G401 (cell line): ENCODE data around the gene KCNJ3. TPM values are rescaled to one million over a fixed set of nuclear protein-coding genes. Genes with fewer than 3 reads are reported as not detected.

Experiments
- DNase-seq: peaks from one replicate; pipeline ENCODE4 v3.0.0-alpha.2; 2015; ENCODE audit warnings: low spot score
- in situ Hi-C: cut with HindIII; loops from 2 replicates; pipeline ENCODE4 v1.10.0; 2016; ENCODE audit warnings: low sequenced_read_pairs, mixed read lengths
- total RNA-seq: library from RNA; depleted of rRNA; stranded (reverse); fragments of >200 nt; shearing (Covaris generic); gene quantifications from 2 replicates; pipeline ENCODE4 v1.2.3, GENCODE V29; 2014; rRNA removed

KCNJ3 gene
- total RNA-seq: not detected in 2 replicates

- in situ Hi-C loops: no loop called here
- peak; percentile 65 for DNase-seq
These were observed at the start of gene KCNJ3 for GRCh38 chr2:154698296-154698720. Gene KCNJ3, plus strand, starts transcription at chr2:154698695. Its CDS starts 81 bp downstream, at chr2:154698776.

GRCh38 chr2:154655499-154655898 lies 43.0 kb upstream of the KCNJ3 start:
- in situ Hi-C loops: no loop called here
- no peak for DNase-seq

GRCh38 chr2:154658854-154659253 lies 39.6 kb upstream of the KCNJ3 start:
- DNase-seq: no peak
- in situ Hi-C loops: no loop called here

DNA sequence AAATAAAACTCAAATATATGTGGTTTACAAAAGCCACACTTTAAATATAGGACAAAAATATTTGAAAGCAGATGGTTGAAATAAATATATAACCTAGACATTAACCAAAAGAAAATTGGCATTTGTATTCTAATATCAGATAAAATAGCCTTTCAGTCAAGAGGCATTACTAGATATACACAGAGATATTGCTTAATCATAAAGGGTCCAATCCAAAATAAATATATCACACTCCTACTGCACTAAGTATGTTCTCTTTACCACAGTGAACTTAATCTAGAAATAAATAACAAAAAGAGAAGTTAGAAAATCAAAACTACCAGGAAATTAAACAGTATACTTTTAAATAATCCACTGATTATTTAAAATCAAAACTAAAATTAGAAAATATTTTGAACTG lies 34.2 kb upstream of the KCNJ3 start:
- in situ Hi-C loops: no loop called here
- no peak for DNase-seq

GRCh38 chr2:154670083-154670482 lies 28.4 kb upstream of the KCNJ3 start:
- in situ Hi-C loops: no loop called here
- DNase-seq: no peak

DNA sequence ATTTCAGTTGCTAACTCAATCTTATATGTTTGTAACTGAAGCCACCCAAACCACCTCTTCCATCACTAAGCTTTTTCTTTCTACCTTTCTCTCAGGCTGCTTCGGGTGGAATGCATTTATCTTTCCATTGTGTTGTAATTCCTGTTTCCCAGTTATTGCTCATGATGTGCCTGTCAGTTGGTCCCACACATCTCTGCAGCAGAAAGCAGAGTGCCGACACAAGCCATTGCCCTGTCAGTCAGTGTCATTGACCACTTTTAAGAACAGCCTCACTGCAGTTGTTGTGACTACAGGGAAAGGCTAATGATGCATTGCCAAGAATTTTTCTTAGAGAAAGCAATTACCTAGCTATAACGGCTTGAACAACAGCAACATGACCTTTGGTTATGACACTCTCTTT lies 24.8 kb upstream of the KCNJ3 start:
- DNase-seq: no peak
- in situ Hi-C loops: no loop called here

- in situ Hi-C loops: no loop called here
- no peak for DNase-seq
These were observed 21.1 kb upstream of the KCNJ3 start for GRCh38 chr2:154677401-154677800.

GRCh38 chr2:154681741-154682140 lies 16.8 kb upstream of the KCNJ3 start:
- in situ Hi-C loops: no loop called here
- DNase-seq: no peak

GRCh38 chr2:154686162-154686561 lies 12.3 kb upstream of the KCNJ3 start:
- in situ Hi-C loops: no loop called here

DNA sequence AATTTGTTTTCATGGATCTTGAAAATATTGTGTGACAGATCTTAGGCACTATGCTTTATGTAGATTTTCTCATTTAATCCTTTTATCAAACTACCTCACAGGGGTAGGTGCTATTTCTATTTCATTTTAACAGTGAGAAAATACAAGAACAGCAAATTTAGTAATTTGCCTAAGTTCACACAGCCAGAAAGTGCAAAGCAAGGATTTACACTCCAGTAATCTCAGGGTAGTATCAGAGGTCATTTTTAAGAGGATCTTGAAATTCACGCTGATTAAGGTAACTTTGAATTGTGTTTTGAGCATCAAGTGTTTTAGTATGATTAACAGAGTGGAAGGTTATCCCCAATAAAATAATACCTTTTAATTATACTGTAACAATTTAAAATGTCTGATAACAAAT lies 10.1 kb upstream of the KCNJ3 start:
- in situ Hi-C loops: no loop called here
- DNase-seq: no peak

More at GRCh38 chr2:154686162-154686561, 12.3 kb upstream of the KCNJ3 start:
- DNase-seq: no peak

DNA sequence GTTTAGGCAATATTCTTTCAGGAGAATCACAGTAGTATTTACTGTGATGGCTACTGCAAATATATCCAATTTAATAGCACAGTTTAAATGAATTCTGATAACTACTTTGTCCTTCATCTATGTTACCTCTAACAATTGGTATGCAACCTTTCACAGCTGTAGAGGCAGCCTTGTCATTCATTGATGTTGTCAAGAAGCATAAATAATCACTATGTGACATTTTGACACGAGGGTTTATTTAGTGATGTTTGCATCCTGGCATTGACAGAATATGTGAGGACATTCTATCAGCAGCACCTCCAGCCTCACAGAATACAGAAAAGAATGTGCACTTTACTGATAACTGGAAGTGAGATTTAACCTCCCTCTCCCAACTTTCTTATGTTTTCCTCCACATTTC lies 9.3 kb upstream of the KCNJ3 start:
- in situ Hi-C loops: no loop called here
- DNase-seq: no peak

GRCh38 chr2:154692927-154693326 lies 5.6 kb upstream of the KCNJ3 start:
- DNase-seq: peak; percentile 68
- in situ Hi-C loops: no loop called here

DNA sequence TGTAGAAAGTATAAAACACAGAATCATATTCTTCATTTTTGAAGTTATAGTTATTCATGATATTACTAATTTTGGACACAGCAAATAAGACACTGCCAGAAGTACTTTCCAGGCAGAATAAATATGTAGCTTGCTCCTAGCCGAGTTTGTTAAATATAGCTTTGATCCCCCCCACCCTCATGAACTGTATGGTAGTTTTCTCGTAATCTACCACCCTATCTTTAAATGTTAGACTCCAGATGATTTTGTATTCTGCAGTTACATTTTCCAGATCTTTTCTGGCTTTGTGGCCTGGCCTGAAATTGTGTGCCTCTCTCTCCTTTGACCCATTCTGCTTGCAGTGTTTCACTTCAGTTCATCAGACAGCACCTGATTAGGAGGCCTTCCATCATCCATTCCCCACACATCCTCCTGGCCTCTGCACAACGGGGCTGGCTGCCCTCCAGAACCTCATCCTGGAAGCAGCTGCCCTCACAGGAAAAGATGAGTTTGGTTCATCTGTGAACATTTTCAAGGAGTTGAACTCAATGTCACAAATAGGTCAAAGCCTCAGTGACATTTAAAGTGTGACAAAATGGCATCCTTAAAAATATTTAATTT lies 4.7 kb upstream of the KCNJ3 start:
- DNase-seq: peak; percentile 72
- in situ Hi-C loops: no loop called here

GRCh38 chr2:154694881-154695280 lies 3.6 kb upstream of the KCNJ3 start:
- DNase-seq: peak; percentile 56
- in situ Hi-C loops: no loop called here

DNA sequence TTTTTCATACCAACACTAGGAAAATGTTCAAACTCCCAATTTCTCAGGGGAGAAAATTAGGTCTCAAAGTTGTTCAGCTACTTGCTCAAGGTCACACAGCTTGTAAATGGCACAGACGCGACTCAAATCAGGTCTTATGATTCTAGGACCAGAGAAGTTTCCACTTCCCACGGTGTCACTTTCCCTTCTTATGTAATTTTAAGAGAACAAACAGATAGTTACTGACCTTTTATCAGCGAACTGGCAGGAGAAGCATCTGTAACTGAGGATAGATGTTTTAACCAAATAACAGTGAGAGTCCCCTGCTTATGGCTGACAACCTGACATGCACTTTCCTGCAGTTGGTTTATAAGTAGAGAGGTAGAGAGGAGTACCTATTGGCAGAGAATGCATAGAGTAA lies 2.1 kb upstream of the KCNJ3 start:
- in situ Hi-C loops: no loop called here
- DNase-seq: peak; percentile 46

DNA sequence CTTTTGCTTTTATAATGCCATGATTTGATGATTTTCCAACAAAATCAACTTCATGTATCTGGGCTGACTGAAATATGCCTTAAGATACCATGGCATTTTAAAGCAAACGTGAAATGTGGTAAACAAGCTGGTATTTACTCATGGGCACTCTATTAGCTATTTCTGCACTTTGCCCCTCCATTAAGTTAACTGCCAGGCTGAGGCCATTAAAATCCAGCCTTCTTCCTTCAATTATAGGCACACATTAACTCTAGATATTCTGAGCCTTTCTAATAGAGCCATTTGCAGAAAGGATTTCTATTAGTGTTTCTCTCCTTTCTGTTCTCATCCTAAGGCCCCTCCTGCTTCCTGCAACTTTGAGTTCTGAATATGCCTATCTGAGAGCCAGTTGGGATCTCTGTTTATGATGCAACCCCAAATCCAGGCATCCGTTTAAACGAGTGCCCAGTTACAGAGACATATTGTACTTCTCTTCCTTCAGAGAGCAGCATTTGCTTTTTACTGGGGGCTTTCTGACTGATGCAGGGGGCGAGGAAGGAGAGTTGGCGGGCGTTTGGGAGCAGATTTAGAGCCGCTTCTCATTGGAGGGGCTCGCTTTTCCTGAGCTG lies 1.6 kb upstream of the KCNJ3 start:
- peak; percentile 43 for DNase-seq
- in situ Hi-C loops: no loop called here

- in situ Hi-C loops: no loop called here
- peak; percentile 90 for DNase-seq
These were observed 860 bp upstream of the KCNJ3 start for GRCh38 chr2:154697418-154698252.

- DNase-seq: peak; percentile 71
- in situ Hi-C loops: no loop called here
These were observed 453 bp downstream of the KCNJ3 start for GRCh38 chr2:154698721-154699574.

- in situ Hi-C loops: no loop called here
These were observed 1.1 kb downstream of the KCNJ3 start for GRCh38 chr2:154699575-154699930.

More at GRCh38 chr2:154699575-154699930, 1.1 kb downstream of the KCNJ3 start:
- DNase-seq: peak; percentile 72
